ENCODE measurements around the gene PML. TPM values are rescaled to one million over a fixed set of nuclear protein-coding genes. Genes with fewer than 3 reads are reported as not detected.

PML gene
- polyA plus RNA-seq, 1 donor (not counting 4 experiments of a cell fraction or from before 2014, with no cell fraction given) = 20.5 TPM

DNA sequence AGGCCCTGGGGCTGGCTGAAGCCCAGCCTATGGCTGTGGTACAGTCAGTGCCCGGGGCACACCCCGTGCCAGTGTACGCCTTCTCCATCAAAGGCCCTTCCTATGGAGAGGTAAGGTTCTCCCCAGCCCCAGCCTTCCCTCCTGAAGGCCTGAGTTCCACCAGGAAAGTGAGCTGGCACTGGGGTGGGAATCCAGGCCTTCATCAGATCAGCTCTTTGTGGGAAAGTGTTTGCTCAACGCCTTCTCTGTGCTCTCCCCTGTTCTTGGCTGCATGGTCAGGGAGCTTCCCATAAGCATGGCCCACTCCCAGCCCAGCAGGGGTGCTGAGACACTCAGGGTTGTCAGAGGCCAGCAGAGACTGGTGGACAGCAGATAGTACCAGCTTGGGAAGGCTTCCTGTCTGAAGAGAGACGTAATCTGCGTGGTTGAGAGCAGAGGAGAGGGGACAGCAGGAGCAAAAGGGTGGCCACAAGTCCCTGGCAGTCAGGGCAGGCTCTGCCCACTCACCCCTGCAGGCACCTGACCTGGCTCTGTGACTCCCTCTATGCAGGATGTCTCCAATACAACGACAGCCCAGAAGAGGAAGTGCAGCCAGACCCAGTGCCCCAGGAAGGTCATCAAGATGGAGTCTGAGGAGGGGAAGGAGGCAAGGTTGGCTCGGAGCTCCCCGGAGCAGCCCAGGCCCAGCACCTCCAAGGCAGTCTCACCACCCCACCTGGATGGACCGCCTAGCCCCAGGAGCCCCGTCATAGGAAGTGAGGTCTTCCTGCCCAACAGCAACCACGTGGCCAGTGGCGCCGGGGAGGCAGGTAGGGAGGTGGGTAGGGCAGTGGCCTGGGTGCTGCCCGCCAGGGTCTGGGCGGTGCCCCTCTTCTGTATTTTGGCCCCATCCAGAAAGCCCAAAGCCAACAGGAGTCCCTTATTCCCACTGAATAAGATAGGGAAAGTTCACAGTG, 38.4 kb downstream of the PML start:
- dilution Hi-C loops (cut with MboI; ENCODE audit: extremely low pct_ligation_motif_present, low sequenced_read_pairs) = no loop called here

DNA sequence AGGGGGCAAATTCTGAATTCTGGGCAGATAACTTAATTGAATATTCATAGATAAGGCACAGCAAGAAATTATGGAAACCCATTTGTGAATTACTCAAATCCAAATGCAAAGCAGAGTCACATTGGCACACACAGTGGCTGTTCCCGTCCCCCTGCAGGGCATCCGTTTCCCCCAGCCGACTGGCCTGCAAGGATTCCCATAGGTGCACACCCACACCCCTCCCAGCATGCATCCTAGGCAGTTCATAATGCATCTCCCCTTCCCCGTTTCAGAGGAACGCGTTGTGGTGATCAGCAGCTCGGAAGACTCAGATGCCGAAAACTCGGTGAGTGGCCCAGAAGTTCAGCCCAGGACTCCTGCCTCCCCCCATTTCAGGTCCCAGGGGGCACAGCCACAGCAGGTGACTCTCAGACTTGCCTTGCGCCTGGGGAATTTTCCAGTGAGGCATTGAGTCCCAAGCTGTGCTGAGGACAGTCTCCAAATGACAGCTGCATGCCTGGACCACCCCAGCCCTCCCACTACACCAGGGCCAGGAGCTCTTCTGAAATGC, 39.8 kb downstream of the PML start:
- dilution Hi-C loops (cut with MboI; ENCODE audit: extremely low pct_ligation_motif_present, low sequenced_read_pairs) = no loop called here
- H3K27ac ChIP-seq (ENCODE audit: control insufficient read depth, insufficient read depth, low read length) = no peak overlapping the region
- peaks cover 41 to 52% of the 10 kb centered on the region in 2 experiments for H3K36me3 ChIP-seq (ENCODE audit: control insufficient read depth in 2 of 2, extremely low read depth in 1 of 2, insufficient read depth in 2 of 2, low read length in 2 of 2)

More for the DNA sequence above, 38.4 kb downstream of the PML start:
- TF ChIP-seq EZH2 (IDR thresholded peaks at IDR 0.05; ENCODE audit: low read length) = no peak
- TF ChIP-seq, protein P1, sequence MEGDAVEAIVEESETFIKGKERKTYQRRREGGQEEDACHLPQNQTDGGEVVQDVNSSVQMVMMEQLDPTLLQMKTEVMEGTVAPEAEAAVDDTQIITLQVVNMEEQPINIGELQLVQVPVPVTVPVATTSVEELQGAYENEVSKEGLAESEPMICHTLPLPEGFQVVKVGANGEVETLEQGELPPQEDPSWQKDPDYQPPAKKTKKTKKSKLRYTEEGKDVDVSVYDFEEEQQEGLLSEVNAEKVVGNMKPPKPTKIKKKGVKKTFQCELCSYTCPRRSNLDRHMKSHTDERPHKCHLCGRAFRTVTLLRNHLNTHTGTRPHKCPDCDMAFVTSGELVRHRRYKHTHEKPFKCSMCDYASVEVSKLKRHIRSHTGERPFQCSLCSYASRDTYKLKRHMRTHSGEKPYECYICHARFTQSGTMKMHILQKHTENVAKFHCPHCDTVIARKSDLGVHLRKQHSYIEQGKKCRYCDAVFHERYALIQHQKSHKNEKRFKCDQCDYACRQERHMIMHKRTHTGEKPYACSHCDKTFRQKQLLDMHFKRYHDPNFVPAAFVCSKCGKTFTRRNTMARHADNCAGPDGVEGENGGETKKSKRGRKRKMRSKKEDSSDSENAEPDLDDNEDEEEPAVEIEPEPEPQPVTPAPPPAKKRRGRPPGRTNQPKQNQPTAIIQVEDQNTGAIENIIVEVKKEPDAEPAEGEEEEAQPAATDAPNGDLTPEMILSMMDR (optimal IDR thresholded peaks at IDR 0.05 in 1 of 3, IDR thresholded peaks at IDR 0.05 in 1 of 3, conservative IDR thresholded peaks at IDR 0.05 in 1 of 3; ENCODE audit: extremely low read depth in 1 of 3, insufficient read depth in 2 of 3, low read length in 3 of 3) = no peak
- no peaks in the 10 kb centered on the region for H3K27me3 ChIP-seq (ENCODE audit: control insufficient read depth, extremely low read depth, insufficient read depth, low read length)
- peaks cover 41 to 55% of the 10 kb centered on the region in 2 experiments for H3K36me3 ChIP-seq (ENCODE audit: control insufficient read depth in 2 of 2, extremely low read depth in 1 of 2, insufficient read depth in 2 of 2, low read length in 2 of 2)
- no peaks in the 10 kb centered on the region for H3K9me3 ChIP-seq (ENCODE audit: control insufficient read depth, low read depth, low read length)
- peaks cover 9% of the 10 kb centered on the region for H3K79me2 ChIP-seq (ENCODE audit: control insufficient read depth, insufficient read depth, low read length)
- H3K4me1 ChIP-seq (ENCODE audit: control insufficient read depth, extremely low read depth, insufficient read depth, low read length) = no peaks in the 10 kb centered on the region
- no peaks in the 10 kb centered on the region for H3K9me1 ChIP-seq (ENCODE audit: control insufficient read depth, extremely low read depth, insufficient read depth, low read length)
- H3K27ac ChIP-seq (ENCODE audit: control insufficient read depth, insufficient read depth, low read length) = no peak overlapping the region
- no peak for FAIRE-seq
- H2AFZ ChIP-seq (ENCODE audit: control insufficient read depth, low read length) = no peak overlapping the region
- no peak overlapping the region for H3K9ac ChIP-seq (ENCODE audit: control insufficient read depth, extremely low read depth, insufficient read depth, low read length)
- H3K4me2 ChIP-seq (ENCODE audit: control insufficient read depth, extremely low read depth, insufficient read depth, low read depth, low read length) = no peak overlapping the region
- no peak overlapping the region for H3K4me3 ChIP-seq (ENCODE audit: control insufficient read depth in 2 of 3, extremely low read depth in 1 of 3, insufficient read depth in 2 of 3, low read depth in 1 of 3, low read length in 3 of 3)
- no peak for DNase-seq (ENCODE audit: low read depth, low spot score)
- H4K20me1 ChIP-seq (ENCODE audit: control insufficient read depth, extremely low read depth, insufficient read depth, low read length) = no peaks in the 10 kb centered on the region

More for the DNA sequence above, 39.8 kb downstream of the PML start:
- H2AFZ ChIP-seq (ENCODE audit: control insufficient read depth, low read length) = no peak overlapping the region
- FAIRE-seq = no peak
- no peak overlapping the region for H3K4me2 ChIP-seq (ENCODE audit: control insufficient read depth, extremely low read depth, insufficient read depth, low read depth, low read length)
- no peaks in the 10 kb centered on the region for H4K20me1 ChIP-seq (ENCODE audit: control insufficient read depth, extremely low read depth, insufficient read depth, low read length)
- no peak overlapping the region for H3K9ac ChIP-seq (ENCODE audit: control insufficient read depth, extremely low read depth, insufficient read depth, low read length)
- no peaks in the 10 kb centered on the region for H3K9me3 ChIP-seq (ENCODE audit: control insufficient read depth, low read depth, low read length)
- H3K4me3 ChIP-seq (ENCODE audit: control insufficient read depth in 2 of 3, extremely low read depth in 1 of 3, insufficient read depth in 2 of 3, low read depth in 1 of 3, low read length in 3 of 3) = no peak overlapping the region
- no peaks in the 10 kb centered on the region for H3K4me1 ChIP-seq (ENCODE audit: control insufficient read depth, extremely low read depth, insufficient read depth, low read length)
- no peak for DNase-seq (ENCODE audit: low read depth, low spot score)
- H3K79me2 ChIP-seq (ENCODE audit: control insufficient read depth, insufficient read depth, low read length) = peaks cover 4% of the 10 kb centered on the region
- no peaks in the 10 kb centered on the region for H3K27me3 ChIP-seq (ENCODE audit: control insufficient read depth, extremely low read depth, insufficient read depth, low read length)
- TF ChIP-seq, protein P1 (optimal IDR thresholded peaks at IDR 0.05 in 1 of 3, IDR thresholded peaks at IDR 0.05 in 1 of 3, conservative IDR thresholded peaks at IDR 0.05 in 1 of 3; ENCODE audit: extremely low read depth in 1 of 3, insufficient read depth in 2 of 3, low read length in 3 of 3) = no peak
- TF ChIP-seq EZH2 (IDR thresholded peaks at IDR 0.05; ENCODE audit: low read length) = no peak
- no peaks in the 10 kb centered on the region for H3K9me1 ChIP-seq (ENCODE audit: control insufficient read depth, extremely low read depth, insufficient read depth, low read length)

All from keratinocyte (primary cell).